Keratinocyte (primary cell): ENCODE data around the gene CANT1.

ENCODE experiments used
- EZH2 ChIP-seq: IDR thresholded peaks from one replicate; pipeline ENCODE4 v1.6.1; 2012; ENCODE audit warnings: inconsistent platforms, mild to moderate bottlenecking, low read length, moderate library complexity
- TF ChIP-seq, protein P1 (sequence below), 3 experiments: IDR thresholded peaks in 1 of 3; conservative IDR thresholded peaks in 1 of 3; optimal IDR thresholded peaks in 1 of 3; 2 replicates in 2 of 3; 3 replicates in 1 of 3; pipeline versions ENCODE3 to v1.5.1; 2011; ENCODE audit warnings: low read length in 3 of 3, mild to moderate bottlenecking in 3 of 3, moderate library complexity in 2 of 3, control low read depth in 1 of 3, inconsistent platforms in 1 of 3; ENCODE audit not compliant: insufficient read depth in 2 of 3; ENCODE audit errors: extremely low read depth in 1 of 3

DNA sequence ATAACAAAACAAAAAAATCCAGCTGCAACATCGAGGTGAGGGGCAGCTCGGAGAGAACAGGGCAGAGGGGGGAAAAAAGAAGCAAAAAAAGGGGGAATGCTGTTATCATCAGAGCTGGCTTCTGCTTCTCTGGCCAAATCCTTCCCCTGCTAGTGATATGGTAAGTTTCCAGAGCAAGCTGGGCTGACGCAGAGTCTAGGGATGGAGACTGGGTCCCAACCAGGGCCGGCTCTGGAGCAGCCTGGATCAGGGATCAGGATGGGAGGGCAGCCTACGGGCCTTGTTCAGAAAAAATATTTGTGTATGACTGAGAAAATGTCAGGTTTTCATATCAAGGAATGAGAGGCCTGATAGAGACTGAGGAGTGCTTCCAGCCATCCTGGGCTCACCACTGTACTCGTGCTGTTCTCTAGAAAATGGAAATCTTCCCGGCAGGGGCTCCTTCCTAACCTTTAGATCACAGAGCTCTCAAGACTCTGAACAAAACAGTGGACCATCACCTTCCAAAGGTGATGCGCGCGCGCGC lies 13.7 kb upstream of the CANT1 start:
- TF ChIP-seq, protein P1, sequence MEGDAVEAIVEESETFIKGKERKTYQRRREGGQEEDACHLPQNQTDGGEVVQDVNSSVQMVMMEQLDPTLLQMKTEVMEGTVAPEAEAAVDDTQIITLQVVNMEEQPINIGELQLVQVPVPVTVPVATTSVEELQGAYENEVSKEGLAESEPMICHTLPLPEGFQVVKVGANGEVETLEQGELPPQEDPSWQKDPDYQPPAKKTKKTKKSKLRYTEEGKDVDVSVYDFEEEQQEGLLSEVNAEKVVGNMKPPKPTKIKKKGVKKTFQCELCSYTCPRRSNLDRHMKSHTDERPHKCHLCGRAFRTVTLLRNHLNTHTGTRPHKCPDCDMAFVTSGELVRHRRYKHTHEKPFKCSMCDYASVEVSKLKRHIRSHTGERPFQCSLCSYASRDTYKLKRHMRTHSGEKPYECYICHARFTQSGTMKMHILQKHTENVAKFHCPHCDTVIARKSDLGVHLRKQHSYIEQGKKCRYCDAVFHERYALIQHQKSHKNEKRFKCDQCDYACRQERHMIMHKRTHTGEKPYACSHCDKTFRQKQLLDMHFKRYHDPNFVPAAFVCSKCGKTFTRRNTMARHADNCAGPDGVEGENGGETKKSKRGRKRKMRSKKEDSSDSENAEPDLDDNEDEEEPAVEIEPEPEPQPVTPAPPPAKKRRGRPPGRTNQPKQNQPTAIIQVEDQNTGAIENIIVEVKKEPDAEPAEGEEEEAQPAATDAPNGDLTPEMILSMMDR (optimal IDR thresholded peaks at IDR 0.05 in 1 of 3, IDR thresholded peaks at IDR 0.05 in 1 of 3, conservative IDR thresholded peaks at IDR 0.05 in 1 of 3; ENCODE audit: extremely low read depth in 1 of 3, insufficient read depth in 2 of 3, low read length in 3 of 3), result no peak
- TF ChIP-seq EZH2, result no peak
